ENCODE data around the gene RUFY3.

GRCh38 chr4:70724463-70724862 lies 2.7 kb downstream of the RUFY3 start:
- TF ChIP-seq CTBP1 (IDR thresholded peaks at IDR 0.05; ENCODE audit: borderline replicate concordance) = no peak
- TF ChIP-seq NFRKB (IDR thresholded peaks at IDR 0.05) = no peak
- no peak for TF ChIP-seq PKNOX1 (IDR thresholded peaks at IDR 0.05)
- TF ChIP-seq SP1 (IDR thresholded peaks at IDR 0.05) = no peak
- TF ChIP-seq SUZ12 (IDR thresholded peaks at IDR 0.05) = no peak
- no peak for TF ChIP-seq LEF1 (IDR thresholded peaks at IDR 0.05; ENCODE audit: borderline replicate concordance)
- TF ChIP-seq FOXM1 (IDR thresholded peaks at IDR 0.05; ENCODE audit: borderline replicate concordance) = no peak
- no peak for TF ChIP-seq FOXA1 (IDR thresholded peaks at IDR 0.05)
- no peak for TF ChIP-seq TARDBP (IDR thresholded peaks at IDR 0.05)
- TF ChIP-seq FOXK2 (IDR thresholded peaks at IDR 0.05) = no peak
- TF ChIP-seq ELF4 (IDR thresholded peaks at IDR 0.05) = no peak

Data from HEK293T (cell line).